Upper lobe of left lung (tissue), 4 donors: Measurements from ENCODE around the gene FAM120B.

Experiments used
- CTCF ChIP-seq, 6 experiments: fragments of 450-650 bp in 4 of 6; fragments of 200-600 bp in 2 of 6; sonication (generic) in 2 of 6; IDR thresholded peaks; one replicate each; pipeline ENCODE4 v1.5.1; 2016 to 2019; ENCODE audit warnings: antibody characterized with exemption in 6 of 6
- EP300 ChIP-seq, 4 donors: sonication (generic); formaldehyde crosslinking; IDR thresholded peaks; one replicate each; pipeline ENCODE4 v1.5.1; 2017; ENCODE audit warnings: antibody characterized with exemption in 4 of 4, control low read depth in 2 of 4
- POLR2A ChIP-seq, 4 donors: fragments of 450-650 bp; IDR thresholded peaks; one replicate each; pipeline ENCODE4 v1.5.1; 2016 to 2017; ENCODE audit warnings: antibody characterized with exemption in 4 of 4, mild to moderate bottlenecking in 2 of 4
- POLR2AphosphoS5 ChIP-seq, 2 donors: sonication (generic); formaldehyde crosslinking; IDR thresholded peaks; one replicate each; pipeline ENCODE4 v1.5.1; 2017; ENCODE audit warnings: antibody characterized with exemption in 2 of 2

GRCh38 chr6:170416303-170416702 is 109.7 kb downstream of the FAM120B start:
- TF ChIP-seq CTCF (IDR thresholded peaks at IDR 0.05) (no peak), POLR2A (IDR thresholded peaks at IDR 0.05) (no peak), EP300 (IDR thresholded peaks at IDR 0.05) (no peak), POLR2AphosphoS5 (IDR thresholded peaks at IDR 0.05) (no peak)
